Cerebellar cortex (tissue), 1 donor: ENCODE data around the gene CRTC1.

Source experiments
- DNase-seq: peaks from one replicate; pipeline ENCODE4 v3.0.0-alpha.2; 2015; ENCODE audit warnings: low spot score

Gene CRTC1

DNA sequence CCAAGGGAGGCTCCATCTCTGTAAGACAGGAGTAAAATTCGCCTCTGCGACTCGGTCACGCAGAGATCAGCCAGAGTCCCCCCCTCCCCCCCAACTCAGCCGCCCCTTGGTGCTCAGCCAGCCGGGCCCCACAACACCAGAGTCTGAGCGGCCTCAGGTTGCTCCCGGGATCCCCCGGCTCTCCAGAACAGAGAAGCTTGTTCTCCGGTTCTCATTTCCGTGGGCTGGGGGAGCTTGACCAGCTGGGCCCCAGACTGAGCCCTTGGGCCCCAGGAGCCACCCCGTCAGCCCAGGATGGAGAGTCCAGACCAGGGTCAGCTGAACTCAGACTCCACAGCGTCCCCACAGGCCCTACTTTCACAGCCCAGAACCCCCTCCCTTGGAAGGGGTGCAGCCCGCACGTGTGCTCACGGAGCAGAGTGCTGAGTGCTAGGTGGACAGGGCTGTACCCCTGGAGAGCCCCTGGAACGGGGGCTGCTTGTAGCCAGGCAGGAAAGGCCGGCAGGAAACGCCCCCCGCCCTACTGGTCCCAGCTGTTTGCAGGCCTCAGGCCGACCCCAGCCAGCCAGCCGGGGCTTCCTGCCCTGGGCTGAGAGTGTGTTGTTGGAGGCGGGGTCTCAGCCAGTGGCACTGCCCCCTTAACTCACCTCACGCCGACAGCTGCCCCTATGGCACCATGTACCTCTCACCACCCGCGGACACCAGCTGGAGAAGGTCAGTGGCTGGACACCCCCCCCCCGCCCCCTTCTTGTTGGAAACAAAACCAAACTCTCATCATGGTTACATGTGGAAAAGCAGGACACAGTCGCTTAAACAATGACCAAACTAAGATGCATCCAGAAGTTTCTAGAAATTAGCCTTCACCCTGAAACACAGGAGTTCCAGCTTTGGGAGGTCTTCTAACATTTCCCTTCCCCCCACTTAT lies 63.2 kb downstream of the CRTC1 start:
- no peak for DNase-seq

DNA sequence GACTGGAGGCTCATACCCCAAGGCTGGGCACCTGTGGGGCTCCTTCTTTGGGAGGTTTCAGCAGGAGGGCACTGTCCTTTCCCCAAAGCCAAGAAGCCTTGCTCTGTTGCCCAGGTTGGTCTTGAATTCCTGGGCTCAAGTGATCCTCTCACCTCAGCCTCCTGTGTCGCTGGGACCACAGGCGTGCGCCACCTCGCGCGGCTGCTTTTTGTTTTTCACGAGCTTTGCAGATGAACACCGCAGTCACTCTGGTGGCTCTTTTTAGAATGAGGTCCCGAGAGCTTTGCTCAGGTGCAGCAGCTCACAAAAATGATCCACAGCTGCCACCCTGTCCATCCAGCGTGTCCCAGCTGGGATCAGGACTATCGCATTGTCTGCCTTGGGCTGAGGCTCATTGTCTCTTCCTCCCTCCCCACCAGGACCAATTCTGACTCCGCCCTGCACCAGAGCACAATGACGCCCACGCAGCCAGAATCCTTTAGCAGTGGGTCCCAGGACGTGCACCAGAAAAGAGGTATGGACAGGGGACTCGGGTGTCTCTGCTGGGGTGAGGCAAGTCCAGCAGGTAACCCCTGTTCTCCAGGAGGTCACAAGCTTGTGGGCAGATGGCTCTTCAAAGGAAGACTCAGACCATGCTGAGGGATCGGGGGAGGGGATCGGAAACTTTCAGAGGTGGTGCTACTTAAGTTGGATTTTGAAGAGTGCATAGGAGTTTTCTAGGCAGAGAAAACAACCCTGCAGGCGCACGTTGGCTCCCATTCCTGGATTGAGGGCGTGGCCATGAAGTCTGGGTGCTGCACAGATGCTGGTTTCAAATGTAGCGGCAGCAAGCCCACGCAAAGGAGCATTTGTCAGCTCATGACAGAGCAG lies 66.1 kb downstream of the CRTC1 start:
- no peak for DNase-seq

DNA sequence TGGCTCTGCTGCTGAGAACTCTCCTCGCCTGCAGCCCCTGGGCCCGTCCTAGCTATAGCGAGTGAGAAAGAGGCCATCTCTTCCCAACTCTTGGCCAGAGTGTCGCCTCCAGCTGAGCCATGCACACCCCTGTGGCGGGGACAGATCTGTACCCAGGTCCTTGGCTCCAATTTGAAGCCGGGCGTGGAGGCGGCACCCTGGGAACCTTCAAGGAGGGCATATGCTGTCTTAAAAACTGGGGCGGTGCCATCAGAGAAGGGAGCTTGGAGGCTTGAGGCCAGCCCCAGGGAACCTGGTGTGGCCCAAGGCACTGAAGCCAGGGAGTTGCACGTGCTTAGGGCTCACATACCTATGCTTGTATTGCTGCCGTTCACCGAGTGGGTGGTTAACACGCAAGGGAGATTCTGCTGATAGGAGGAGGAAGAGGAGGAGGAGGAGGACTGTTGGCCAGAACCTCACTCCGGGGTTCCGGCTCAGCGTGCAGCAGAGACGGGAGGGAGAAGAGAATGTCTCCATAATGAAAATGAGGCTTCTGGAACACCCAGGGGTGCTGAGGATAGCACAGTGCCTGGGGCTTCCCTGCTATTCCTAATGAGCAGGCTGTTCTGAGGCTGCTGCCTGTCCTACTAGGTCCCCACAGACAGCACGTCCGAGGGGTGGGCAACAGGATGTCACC lies 67.0 kb downstream of the CRTC1 start:
- peak; percentile 85 for DNase-seq

DNA sequence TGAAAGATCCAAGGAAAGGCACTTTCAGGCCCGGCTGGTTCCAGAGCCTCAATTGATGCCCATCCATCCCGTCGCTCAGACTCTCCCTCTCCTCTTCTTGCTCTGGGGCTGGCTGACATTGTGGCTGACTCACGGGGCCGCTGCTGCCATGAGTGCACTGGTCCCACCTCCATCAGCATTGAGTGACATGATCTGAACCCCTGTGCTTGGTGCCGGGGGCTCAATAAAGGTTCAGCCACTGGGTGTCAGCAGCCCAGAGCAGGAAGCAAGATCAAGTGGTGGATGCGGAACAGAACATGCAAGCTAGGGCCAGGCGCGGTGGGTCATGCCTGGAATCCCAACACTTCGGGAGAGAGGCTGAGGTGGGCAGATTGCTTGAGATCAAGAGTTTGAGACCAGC lies 68.1 kb downstream of the CRTC1 start:
- no peak for DNase-seq

DNA sequence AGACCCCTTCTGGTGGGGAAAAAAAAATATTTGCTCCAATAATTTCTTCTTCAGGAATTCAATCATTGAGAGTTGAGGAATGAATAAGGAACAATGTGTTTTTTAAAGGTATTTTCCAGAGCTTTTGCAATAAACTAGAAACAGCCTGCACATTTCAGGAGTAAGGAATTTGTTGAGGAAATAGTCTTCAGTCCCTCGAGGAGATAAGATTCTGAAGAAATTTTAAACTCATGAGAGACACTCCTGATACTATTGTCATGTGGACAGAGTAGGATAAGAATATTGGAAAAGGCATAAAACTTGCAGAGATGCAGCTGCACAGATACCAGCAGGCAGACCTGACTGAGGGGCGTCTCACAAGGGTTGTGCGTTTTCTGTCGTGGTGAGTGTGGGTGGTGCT lies 71.0 kb downstream of the CRTC1 start:
- no peak for DNase-seq

DNA sequence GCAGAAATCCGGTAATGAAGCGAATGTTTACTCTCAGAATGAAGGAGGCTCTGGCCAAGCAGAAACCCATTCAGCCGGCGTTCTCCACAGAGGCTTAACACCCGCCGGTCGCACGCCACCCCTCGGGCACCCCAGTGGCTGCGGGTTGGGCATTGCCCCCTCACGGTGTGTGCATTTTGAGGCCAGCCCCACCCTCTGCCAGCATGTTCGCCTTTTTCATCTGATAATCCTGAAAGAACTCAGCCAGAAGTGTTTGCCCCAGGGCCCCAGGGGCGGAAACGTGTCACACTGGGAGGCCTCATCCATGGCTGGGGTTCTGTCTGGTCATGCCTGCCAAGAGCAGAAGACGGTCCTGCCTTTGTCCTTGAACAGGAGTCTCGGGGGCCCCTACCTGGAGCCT lies 73.4 kb downstream of the CRTC1 start:
- DNase-seq = no peak

DNA sequence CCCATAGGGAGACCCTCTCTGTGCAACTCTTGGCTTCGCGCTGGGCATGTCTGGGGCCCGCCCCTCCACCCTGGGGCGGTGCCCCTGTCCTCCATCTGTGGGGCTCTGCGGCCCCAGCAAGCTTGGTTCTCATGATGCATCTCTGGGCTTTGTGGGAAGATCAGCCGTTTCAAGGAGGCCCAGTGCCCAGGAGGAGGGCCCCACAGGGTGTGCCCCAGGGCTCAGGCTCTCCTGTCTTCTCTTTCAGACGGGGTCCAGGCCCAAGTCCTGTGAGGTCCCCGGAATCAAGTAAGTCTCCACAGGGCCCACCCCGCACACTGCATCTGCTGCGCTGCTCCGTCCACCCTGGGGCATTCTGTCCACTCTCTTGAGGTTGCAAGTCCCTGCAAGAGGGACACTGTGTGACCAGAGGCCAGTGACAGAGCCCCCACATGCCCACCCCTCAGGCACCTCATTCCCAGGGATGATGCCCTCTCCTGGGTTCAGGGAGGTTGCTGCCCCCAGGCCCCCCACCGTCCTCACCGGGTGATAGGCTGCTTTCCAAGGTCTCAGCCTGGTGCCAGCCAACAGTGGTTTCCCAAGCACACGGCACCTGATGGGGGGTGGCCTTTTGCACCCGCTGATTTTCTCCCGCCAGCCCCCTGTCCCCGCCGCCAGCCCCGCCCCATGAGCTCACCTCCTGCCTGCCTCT lies 76.0 kb downstream of the CRTC1 start:
- no peak for DNase-seq

DNA sequence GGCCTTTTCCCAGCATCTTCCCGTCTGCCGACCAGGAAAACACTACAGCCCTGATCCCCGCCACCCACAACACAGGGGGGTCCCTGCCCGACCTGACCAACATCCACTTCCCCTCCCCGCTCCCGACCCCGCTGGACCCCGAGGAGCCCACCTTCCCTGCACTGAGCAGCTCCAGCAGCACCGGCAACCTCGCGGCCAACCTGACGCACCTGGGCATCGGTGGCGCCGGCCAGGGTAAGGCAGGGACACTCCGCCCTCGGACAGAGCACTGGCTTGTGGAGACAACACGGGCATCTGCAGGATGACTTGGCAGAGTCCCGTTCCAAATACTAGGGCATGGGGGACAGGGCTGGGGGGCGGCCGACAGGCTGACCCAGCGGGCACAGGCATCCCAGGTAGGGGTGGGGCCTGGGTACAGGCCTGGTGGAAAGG lies 76.5 kb downstream of the CRTC1 start:
- no peak for DNase-seq

DNA sequence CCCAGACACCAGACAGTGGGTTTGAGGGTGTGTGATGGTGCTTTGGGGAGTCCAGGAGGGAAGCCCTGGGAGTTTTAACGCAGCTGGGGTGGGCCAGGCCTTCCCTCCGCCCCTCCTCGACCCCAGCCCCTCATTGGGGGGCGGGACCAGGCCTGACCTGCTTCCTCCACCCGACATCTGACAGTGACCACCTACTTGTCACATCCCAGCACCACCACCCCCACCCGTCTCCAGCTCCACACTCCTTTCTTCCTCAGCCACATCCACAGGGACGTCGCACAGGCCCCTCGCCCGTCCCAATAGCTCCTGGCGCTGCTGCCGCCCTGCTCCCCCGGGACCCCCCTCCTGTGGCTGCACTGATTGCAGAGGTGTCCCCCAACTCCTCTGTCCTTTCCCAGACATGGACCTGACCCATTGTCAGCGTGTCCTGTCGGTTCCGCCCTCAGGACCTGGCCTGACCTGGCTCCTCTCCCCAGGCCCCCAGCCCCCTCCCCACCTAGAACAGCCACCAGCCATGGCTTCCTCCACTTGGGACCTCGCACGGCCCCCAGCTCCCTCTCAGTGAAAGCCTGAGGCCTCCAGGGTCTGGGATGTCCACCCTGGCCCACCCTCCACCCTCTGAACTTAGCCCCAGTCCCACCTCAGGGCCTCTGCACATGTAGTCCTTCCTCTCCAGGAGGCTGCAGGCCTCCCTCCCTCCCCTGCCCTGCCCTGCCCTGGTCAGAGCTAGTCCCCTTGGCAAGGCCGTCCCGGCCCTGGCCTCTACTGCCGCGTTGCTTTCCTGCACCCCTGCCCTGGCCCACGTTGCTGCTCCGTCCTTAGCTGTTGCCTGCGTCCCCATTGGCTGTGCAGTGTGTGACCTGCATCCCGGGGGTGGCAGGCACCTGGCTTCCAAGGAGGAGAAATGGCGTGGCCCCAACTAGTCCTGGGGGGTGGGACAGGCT lies 77.2 kb downstream of the CRTC1 start:
- no peak for DNase-seq

DNA sequence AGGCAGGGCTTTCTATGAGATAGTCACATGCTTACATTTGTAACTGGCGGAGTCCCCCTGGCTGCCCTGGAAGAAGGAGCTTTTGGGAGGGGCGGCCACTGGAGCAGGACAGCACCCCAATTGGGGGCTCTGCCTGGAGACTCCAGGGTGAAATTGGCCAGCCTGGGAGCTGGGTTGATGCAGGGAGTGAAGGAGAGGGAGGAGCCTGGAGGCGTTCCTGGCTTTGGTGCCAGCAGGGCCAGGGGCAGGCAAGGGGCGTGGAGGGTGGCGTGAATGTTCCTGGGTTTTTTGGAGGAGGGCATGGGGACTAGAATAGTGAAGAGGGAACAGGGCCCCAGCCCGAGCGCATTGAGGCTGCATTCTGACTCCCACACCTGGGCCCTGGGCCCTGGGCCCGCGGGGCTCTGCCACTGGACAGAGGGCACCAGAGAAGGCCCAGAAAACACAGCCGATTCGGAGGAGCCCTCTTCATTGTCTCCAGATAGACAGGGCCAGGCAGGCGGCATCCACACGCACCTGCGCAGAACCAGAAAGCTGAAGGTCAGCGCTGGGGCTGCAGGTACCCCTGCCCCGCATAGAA lies 78.1 kb downstream of the CRTC1 start:
- no peak for DNase-seq

DNA sequence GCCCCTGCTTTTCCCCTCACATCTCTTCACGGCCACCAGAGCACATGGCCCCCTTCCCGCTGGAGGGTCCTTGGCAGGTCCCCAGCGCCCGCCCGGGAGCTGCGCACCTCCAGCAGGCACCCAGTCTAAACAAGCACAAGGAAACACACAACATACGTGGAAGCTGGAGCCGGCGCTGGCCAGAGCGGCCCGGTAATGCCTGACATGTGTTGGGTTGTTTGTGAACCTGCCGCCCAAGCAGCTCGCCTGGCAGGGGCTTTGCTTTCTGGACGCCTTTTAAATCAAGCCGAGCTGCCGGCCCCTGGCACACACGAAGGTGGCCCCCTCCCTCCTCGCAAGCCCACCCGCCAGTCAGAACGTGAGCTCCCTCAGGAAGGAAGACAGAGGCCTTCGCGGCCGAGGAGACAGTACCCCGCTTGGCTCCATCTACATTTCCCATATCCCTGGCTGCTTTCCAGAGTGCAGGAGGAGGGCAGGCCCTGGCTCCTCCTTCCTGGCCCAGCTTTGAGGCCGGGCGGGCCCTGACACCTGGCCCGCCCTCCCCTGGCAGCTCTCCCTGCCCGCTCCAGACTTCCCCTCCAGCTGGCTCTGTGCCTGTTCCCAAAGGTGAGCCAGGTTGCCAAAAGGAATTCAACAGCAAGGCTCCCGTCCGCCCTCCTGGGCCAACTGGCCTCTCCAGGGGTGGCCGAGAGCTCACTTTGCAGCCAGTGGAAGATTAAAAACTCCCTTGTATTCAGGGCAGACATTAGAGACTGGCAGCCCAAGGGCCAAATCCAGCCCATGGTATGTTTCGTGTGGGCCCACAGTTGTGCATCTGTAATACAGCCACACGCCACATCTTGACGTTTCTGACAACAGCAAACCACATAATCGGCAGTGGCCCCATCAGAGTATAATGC lies 78.9 kb downstream of the CRTC1 start:
- DNase-seq = peak; percentile 97

DNA sequence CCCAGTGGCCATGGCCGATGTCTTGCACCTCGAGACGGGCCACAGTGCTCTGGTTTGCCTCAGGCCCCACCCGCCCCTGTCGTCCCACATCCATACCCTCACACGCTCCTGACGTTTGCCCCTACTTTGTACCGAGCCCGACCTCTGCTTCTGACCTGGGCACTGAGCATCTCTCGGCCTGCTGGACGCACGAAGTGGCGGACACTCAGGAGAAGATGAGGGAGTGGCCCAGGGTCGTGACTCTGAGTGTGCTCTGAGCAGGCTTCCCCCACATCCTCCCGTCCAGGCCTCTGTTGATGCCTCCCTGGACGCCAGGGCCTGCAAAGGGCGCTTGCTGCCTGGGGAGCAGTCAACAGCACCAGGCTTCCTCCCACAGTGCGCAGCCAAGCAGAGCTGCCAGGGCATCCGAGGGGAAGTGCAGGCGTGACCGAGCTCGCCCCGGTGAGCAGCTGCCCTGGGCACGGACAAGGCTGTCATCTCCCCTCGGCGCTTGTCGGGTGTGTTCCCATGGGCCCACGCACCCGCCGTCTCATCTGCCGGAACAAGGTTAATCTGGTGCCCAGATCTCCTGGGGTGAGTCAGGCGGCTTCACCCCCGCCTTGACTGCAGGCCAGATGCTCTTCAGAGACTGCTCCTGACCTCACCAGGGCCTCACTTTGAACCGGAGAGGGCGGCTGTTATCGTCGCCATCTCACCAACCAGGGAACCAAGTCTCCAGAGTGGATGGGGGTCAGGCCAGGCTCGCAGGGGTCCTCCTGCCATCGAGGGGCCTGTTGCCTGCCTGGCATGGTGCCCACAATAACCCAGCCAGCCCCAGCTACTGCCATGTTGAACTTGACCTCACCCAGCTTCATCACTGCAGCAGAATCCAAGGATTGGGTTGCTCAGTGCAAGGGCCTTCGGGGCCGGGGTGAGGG lies 80.5 kb downstream of the CRTC1 start:
- DNase-seq = no peak

DNA sequence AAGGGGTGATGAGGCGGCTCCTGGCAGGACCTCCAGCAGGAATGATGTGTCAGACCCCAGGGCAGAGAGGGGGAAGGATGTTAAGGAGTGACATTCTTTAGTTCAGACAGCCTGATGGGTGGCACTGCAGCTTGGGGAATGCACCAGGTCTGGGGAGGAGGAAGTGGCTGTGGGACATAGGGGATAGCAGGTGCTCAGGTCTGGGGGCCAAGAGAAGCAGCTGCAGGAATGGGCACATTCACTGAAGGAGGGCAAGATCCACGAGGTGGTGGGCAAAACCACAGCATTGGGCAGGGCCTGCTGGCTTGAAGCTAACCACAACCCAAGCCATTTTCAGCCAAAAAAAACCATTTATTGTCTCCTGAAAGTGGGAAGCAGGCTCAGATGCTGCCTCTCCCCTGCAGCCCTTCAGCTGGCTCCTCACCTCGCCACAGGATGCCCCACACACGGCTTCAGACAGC lies 81.1 kb downstream of the CRTC1 start:
- no peak for DNase-seq

DNA sequence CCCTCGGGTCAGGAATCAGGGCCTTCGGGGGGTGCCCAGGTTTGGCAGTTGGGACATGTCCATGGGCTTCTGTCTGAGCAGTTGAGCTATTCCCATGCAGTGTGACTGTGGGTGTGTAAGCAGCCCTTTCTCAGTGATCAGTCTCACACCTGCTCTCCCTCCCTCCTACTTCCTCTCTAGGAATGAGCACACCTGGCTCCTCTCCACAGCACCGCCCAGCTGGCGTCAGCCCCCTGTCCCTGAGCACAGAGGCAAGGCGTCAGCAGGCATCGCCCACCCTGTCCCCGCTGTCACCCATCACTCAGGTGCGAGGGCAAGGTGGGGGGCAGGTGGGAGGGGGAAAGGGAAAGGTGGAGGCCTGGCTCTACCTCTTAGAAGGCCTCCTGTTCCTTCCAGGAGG lies 81.7 kb downstream of the CRTC1 start:
- no peak for DNase-seq

DNA sequence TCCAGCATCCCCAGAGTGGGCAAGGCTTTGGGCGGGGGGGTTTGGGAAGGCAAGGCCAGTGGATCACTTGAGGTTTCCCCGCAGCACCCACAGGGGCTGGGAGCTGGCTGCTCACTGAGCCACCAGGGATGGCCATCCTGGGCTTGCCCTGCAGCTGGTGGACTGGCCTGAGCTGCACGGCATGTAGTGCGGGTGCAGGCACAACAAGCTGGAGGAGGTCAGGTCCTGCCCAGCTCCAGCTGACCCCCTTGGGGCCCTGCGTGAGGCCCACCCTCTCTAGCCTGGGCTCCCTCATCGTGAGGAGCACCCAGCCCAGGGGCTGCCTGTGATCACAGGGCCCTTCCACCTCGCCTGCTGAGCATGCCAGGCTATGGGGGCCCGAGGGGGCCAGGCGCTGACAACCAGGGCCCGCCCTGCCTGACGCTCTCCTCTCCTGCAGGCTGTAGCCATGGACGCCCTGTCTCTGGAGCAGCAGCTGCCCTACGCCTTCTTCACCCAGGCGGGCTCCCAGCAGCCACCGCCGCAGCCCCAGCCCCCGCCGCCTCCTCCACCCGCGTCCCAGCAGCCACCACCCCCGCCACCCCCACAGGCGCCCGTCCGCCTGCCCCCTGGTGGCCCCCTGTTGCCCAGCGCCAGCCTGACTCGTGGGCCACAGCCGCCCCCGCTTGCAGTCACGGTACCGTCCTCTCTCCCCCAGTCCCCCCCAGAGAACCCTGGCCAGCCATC lies 84.7 kb downstream of the CRTC1 start:
- DNase-seq = no peak

DNA sequence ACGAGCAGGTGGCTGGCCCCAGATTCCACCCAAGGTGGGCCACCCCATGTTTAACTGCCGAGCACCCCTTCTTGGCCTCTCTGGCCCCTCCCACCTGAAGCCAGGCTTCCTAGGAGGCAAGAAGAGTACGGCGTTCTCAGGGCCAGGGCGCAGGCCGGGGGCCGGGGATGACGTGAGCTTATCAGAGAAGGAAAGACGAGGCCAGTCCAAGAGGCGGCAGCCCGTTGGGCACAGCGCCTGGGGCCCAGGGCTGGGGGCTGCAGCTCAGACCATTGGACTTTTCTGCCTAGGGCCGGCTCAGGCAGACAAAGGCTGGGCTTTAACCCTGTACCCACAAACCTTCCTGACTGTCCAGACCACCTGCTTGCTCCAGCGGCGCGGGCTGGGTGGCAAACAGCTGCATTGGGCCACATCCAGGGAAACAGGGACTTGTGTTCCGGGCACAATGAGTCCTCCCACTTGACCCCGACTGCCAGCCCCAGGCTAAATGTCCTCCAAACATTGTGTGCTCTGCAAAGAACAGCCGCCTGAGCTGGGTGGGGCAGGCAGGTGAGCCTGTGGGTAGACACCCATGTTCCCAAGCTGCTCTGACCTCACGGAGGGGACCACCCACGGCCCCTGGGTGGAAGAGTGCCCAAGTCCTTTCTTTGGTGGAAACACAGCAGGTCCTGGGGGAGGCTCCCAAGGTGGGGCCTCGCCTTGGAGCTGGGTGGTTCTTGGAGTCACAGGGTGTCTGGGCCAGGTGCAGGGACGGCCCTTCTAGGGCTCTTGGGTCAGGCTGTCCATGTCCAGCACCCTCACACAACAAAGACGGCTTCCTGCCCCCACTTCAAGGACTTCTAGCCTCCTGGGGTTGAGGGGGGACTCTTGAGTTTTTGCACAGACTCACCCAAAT lies 85.8 kb downstream of the CRTC1 start:
- DNase-seq = no peak
